GM19452 (cell line): ENCODE measurements around the gene BRIP1.
"Not testable (repeated sequence)": the region's sequence is repeated elsewhere in the genome, so short reads cannot be mapped to it uniquely, and the experiment has no call there.

Experiments used
- ATAC-seq: cut with Tn5 transposase; IDR thresholded peaks from one replicate; pipeline ENCODE4 v1.9.1; 2021; ENCODE audit not compliant: unreplicated experiment

The BRIP1 gene

DNA sequence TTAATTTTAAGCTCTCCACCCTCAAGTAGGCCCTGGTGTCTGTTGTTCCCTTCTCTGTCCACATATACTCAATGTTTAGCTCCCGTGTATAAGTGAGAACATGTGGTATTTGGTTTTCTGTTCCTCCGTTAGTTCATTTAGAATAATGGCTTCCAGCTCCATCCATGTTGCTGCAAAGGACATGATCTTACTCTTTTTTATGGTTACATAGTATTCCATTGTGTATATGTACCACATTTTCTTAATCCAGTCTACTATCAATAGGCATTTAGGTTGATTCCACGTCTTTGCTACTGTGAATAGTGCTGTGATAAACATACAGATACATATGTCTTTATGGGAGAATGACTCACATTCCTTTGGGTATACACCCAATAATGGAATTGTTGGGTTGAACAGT lies 160.9 kb downstream of the BRIP1 start:
- ATAC-seq = no peak

DNA sequence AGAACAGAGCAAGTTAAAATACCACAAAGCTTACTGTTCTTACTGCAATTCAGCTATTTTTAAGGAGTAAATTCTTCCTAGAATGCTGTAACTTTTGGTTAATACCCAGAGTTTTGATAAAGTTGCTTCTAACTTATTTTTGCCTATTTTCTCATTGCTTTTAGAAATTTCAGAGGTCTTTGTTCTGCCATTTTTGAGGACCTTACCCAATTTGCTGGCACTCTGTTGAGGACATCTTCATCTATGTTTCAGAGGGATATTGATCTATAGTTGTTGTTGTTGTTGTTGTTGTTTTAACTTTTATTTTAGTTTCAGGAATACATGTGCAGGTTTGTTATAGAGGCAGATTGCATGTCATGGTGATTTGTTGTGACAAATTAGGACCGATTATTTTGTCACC lies 161.3 kb downstream of the BRIP1 start:
- ATAC-seq = no peak

DNA sequence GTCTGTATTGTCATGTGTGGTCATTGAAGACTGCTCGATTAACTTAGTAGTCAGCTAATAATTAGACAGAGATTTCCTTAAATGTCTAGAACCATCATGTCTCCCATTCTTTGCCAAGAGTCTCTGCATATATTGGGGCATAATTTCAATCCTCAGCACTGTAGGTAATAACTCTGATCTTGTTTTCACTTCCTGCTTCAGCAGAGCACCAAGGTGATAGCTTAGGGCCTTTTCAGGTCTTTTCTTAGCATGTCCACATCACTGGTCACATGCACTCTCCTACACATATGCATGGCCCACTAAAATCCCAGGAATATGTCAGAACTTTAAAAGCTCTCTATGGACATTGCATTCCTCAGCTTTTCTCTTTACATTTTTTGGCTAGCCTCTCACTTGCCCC lies 162.0 kb downstream of the BRIP1 start:
- no peak for ATAC-seq

DNA sequence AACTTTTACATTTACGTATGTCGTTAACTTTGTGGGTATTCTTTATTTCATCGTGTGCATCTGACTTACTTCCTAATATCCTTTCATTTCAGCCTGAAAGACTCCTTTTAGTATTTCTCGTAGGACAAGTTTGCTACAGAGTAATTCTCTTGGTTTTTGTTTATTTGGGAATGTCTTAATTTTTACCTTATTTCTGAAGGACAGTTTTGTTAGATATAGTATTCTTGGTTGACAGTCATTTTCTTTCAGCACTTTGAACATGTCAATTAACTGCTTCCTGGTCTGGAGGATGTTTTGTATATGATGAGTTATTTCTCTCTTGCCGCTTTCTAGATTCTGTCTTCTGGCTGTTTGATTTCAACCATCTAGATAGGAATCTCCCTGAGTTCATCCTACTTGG lies 163.1 kb downstream of the BRIP1 start:
- no peak for ATAC-seq

DNA sequence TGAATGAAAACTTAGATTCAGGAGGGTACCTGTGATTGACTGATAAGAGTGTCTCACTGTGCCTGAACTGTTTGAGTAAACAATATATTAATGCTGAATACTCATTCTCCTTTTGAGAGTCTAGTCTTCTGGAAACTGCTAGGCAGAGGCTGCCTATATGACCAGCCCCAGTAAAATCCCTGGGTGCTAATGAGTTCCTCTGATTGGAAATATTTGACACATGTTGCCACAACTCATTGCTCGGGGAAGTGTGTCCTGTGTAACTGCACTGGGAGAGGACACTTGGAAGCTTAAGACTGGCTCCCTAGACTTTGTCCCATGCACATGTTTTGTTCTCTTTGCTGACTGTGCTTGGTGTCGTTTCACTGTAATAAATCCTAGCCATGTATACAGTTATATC lies 163.6 kb downstream of the BRIP1 start:
- ATAC-seq = no peak

DNA sequence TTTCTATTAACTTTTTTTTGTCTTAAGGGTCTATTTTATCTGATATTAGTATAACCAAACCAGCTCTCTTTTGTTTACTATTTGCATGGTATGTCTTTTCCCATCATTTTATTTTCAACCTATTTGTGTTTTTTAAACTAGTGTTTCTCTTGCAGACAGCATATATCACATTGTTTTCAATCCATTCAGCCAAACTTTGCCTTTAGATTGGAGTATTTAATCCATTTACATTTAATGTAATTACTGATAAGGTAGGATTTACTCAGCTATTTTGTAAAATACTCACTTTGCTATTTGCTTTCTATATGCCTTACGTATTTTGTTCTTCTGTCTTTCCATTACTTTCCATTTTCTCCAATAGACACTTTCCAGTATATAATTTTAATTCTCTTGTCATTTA lies 164.3 kb downstream of the BRIP1 start:
- no peak for ATAC-seq

DNA sequence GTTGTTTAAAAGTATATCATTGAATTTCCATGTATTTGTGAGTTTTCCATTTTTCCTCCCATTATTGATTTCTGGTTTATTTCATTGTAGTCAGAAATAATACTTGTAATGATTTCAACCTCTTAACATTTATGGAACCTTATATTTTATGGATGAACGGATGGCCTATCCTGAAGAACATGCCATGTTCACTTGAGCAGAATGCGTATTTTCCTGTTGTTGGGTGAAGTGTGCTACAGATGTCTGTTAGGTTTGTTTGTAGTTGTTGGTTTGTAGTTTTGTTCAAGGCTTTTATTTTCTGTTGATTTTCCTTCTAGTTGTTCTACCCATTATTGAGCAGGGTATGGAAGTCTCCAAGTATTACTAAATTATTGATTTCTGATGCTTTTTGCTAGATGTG lies 165.1 kb downstream of the BRIP1 start:
- ATAC-seq = no peak

DNA sequence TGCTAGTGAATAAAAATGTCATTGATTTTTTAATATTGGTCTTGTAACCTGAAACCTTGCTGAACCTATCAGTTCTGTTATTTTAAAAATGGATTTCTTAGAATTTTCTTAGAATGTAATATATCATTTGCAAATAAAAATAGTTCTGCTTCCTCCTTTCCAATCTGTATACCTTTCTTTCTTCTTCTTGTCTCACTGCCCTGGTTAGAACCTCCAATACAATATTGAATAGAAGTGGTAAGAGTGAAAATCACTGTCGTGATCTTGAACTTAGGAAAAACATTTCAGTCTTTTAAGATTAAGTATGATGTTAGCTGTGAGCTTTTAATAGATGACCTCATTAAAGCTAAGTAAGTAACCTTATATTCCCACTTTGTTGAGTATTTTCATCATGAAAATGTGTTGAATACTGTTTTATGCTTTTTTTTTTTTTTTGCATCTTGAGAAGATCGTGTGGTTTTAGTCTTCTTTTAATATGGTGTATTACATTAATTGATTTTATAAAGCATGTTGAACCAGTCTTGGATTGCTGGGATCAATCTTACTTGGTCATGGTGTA lies 167.5 kb downstream of the BRIP1 start:
- no peak for ATAC-seq

DNA sequence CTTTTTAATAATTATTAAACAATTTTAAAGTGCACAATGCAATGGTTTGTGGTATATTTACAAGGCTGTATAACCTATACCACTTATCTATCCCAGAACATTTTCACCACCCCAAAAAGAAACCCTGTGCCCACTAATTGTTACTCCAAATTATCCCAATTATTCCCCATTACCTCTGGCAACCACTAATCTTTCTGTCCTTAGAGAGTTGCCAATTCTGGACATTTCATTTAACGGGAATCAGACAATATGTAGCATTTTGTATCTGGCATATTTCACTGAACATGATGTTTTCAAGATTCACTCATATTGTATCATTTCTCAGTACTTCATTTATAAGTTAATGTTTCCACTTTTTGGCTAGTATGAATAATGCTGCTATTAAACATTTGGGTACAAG lies 169.2 kb downstream of the BRIP1 start:
- no peak for ATAC-seq

DNA sequence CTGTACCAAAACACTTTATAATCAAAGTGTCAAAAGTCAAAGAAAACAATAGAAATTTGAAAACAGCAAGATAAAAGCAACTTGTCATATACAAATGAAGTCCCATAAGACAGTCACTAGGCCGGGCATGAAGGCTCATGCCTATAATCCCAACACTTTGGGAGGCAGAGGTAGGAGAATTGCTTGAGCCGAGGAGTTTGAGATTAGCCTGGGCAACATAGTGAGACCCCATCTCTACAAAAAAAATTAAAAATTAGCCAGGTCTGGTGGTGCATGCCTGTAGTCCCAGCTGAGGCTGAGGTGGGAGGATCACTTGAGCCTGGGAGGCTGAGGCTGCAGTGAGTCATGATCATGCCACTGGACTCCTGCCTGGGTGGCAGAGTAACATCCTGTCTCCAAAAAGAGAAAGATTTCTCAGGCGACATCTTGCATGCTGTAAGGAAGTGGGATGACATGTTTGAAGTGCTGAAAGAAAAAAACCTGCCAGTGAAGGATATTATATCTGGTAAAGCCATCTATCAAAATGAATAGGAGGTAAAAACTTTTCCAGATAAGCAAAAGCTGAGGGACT lies 173.6 kb downstream of the BRIP1 start:
- ATAC-seq = no peak

DNA sequence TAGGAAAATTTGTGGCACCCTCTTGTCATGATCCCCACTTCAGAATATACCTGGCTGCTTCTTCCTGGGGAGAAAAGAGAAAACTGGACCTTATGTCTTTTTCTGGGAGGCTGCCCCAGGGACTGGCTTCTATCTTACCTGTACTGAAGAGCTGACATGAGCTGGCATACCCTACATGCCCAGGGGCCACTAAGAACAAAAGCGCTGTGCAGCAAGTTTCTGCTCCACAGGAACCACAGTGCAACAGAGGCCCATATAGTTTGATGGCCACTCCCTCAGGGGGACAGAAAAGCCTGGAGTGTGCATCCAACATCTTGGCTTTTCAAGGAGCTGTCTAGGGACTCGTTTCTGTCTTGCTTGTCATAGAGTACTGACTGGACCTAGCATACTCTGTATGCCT lies 175.6 kb downstream of the BRIP1 start:
- no peak for ATAC-seq

DNA sequence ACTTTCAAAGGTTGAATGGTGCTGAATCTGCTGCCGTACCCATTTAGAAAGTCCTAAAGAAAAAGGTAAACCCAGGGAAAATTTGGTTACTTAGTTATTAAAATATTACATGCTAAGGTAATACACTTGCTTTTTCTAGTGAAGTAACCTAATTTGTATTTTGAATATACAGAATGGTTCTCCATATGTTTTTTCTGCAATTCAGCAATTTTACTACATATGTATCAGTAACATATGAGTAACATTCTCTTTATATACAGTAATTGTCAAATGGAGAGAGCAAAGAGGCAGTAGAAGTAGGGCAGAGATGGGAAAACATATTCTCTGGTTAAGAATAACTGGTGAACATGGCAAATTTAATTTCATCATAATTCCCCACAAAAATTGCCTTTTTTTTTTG lies 177.2 kb downstream of the BRIP1 start:
- no peak for ATAC-seq

DNA sequence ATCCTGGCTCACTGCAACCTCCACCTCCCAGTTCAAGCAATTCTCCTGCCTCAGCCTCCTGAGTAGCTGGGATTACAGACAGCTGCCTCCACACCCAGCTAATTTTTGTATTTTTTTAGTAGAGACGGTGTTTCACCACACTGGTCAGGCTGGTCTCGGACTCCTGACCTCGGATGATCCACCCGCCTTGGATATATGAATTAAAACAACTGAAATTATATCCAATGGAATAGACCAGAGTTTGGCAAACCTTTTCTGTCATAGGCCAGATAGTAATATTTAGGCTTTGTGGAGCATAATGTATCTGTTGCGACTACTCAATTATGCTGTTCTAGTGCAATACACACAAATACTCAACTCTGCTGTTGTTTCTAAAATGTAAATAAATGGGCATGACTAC lies 178.5 kb downstream of the BRIP1 start:
- ATAC-seq = no peak

DNA sequence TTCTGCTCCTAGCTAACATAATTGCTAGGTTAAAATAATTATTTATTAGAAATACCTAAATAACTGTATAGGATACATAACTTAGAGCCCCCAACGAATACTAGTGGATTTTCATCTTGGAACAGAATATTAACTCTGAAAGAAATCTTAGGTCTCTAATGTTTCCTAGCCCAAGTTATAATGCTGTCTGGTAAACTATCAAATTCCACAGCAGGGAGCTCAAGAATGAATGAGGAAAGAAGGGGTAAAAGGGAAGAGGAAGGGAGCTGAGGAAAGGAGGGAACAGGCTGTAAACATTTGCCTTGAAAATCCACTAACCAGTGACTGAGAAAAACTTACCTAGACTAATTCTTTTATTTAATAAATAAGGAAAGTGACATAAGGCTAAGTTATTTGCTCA lies 179.2 kb downstream of the BRIP1 start:
- no peak for ATAC-seq

DNA sequence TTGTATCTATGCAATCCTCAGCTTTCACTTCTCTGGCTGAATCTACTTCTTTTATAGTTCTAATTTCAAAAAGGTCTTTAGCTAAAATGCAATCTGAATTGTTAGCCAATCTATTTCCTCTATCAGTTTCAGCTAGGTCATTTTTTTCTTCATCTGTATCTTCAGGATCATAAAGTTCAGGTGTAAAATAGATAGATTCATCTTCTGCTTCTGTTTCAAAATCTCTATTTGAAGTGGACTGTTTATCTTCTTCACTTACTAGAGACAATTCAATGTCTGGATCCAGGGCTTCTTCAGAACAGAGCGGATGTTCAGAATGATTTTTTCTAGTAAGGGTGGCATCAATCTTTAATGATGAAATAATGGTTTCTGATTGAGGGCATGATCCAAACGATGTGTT lies 179.9 kb downstream of the BRIP1 start:
- no peak for ATAC-seq

DNA sequence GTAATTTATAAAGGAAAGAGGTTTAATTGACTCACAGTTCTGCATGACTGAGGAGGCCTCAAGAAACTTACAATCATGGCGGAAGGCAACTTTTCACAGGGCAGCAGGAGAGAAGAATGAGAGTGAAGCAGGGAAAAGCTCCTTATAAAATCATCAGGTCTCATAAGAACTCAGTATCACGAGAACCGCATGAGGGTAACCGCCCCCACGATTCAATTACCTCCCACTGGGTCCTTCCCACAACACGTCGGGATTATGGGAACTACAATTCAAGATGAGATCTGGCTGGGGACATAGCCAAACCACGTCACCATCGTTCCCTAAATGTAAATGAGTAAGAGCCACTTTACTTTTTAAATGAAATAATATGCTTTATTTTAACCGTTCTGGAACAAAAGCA lies 182.4 kb downstream of the BRIP1 start:
- no peak for ATAC-seq

DNA sequence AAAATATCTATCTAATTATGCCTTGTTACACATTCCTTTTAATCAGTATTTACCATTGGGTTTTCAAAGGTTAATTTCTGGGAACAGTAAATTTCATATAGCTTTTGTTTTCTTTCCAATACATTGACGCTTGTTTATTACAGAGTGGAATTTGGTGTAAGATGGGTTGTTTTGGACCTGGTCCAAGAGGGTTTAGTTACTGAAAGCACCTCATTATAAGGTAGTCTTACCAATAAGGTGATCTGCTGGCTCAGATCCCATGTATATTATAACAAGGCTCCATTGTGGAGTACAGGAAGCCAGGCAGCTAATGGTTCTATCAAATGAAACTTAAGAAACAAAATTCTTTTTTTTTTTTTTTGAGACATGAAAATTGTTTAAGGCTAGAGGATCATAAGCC lies 185.0 kb downstream of the BRIP1 start:
- ATAC-seq = no peak

DNA sequence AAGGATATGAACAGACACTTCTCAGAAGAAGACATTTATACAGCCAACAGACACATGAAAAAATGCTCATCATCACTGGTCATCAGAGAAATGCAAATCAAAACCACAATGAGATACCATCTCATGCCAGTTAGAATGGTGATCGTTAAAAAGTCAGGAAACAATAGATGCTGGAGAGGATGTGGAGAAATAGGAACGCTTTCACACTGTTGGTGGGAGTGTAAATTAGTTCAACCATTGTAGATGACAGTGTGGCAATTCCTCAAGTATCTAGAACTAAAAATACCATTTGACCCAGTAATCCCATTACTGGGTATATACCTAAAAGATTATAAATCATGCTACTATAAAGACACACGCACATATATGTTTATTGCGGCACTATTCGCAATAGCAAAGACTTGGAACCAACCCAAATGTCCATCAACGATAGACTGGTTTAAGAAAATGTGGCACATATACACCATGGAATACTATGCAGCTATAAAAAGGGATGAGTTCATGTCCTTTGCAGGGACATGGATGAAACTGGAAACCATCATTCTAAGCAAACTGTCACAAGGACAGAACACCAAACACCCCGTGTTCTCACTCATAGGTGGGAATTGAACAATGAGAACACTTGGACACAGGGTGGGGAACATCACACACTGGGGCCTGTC lies 186.0 kb downstream of the BRIP1 start:
- not testable (repeated sequence) for ATAC-seq

DNA sequence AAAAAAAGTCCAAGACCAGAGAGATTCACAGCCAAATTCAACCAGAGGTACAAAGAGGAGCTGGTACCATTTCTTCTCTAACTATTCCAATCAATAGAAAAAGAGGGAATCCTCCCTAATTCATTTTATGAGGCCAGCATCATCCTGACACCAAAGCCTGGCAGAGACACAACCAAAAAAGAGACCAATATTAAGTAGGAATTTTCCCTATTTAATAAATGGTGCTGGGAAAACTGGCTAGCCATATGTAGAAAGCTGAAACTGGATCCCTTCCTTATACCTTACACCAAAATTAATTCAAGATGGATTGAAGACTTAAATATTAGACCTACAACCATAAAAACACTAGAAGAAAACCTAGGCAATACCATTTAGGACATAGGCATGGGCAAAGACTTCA lies 186.8 kb downstream of the BRIP1 start:
- not testable (repeated sequence) for ATAC-seq

DNA sequence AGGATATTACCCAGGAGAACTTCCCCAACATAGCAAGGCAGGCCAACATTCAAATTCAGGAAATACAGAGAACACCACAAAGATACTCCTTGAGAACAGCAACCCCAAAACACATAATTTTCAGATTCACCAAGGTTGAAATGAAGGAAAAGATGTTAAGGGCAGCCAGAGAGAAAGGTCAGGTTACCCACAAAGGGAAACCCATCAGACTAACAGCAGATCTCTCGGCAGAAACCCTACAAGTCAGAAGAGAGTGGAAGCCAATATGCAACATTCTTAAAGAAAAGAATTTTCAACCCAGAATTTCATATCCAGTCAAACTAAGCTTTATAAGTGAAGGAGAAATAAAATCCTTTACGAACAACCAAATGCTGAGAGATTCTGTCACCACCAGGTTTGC lies 188.7 kb downstream of the BRIP1 start:
- not testable (repeated sequence) for ATAC-seq

DNA sequence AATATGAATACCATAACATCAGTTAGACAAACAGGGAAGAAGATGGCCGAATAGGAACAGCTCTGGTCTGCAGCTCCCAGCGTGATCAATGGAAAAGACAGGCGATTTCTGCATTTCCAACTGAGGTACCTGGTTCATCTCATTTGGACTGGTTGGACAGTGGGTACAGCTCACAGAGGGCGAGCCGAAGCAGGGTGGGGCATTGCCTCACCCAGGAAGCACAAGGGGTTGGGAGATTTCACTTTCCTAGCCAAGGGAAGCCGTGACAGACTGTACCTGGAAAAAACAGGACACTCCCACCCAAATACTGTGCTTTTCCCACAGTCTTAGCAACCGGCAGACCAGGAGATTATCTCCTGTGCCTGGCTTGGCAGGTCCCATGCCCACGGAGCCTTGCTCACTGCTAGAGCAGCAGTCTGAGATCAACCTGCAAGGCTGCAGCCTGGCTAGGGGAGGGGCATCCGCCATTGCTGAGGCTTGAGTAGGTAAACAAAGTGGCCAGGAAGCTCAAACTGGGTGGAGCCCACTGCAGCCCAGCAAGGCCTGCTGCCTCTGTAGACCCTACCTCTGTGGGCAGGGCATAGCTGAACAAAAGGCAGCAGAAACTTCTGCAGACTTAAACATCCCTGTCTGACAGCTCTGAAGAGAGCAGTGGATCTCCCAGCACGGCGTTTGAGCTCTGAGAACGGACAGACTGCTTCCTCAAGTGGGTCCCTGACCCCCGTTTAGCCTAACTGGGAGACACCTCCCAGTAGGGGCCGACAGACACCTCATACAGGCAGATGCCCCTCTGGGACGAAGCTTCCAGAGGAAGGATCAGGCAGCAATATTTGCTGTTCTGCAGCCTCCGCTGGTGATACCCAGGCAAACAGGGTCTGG lies 190.1 kb downstream of the BRIP1 start:
- ATAC-seq = not testable (repeated sequence)

DNA sequence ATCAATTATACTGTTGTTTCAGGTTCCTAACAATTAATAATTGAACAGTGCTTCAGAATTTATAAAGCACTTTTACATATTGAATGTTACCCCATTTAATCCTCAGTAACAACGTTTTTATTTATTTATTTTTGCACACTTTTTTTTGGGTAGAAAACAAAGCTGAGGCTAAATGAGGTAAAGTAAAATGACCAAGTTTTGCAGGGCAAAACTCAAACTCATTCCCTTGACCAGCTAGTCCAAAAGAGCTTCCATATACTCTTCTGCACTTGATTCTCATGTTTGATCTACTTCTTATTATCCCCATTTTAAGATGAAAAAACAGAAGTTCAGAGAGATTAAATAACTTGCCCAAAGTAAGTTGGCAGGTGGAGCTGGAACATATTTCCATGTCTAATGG lies 191.2 kb downstream of the BRIP1 start:
- no peak for ATAC-seq
